ENCODE results near the gene A1BG.
"Not testable (repeated sequence)": the region's sequence is repeated elsewhere in the genome, so short reads cannot be mapped to it uniquely, and the experiment has no call there.

A1BG gene

GRCh38 chr19:58355215-58355796 is 2.0 kb upstream of the A1BG start:
- Histone ChIP-seq H3K4me3 (ENCODE audit: extremely low read depth, insufficient read depth, low read length, poor library complexity, severe bottlenecking) (no peak overlapping the region), H3K27ac (ENCODE audit: low read depth, low read length, severe bottlenecking) (no peak overlapping the region), H3K9me3 (ENCODE audit: control insufficient read depth, low read length) (no peaks in the 10 kb centered on the region), H3K4me1 (ENCODE audit: control insufficient read depth, insufficient read depth, low read length, poor library complexity, severe bottlenecking) (no peaks in the 10 kb centered on the region), H3K36me3 (ENCODE audit: control insufficient read depth, insufficient read depth, low read length) (peaks cover 5% of the 10 kb centered on the region)
- WGBS, 2 experiments (ENCODE audit: insufficient coverage in 2 of 2) = 87 to 95% methylated on average over 8 to 10 of the region's 10 CpGs

DNA sequence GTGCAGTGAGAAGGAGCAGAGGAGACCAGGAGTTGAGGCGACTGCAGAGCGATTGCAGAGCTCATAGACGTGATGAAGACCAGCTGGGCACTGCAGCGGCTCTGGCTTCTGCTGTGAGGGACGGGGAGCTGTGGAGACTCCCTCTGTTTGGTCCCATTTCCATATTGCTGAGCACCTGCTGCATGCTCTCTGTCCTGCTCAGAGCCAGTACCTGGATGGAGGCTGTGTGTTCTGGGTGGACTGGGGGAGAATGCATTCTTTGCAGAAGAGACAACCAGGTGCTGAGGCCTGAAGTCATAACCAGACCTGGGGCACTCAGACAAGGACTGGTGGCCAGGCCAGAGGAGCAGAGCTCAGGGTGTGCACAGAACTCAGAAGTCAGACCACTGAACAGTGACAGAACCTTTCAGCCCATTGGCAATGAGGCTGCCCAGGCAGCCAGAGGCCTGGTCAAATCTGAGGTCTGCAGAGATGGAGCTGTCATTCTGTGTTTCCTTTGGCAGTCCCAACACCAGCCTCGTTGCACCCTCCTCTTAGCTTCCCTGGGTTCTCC is 1.3 kb upstream of the A1BG start:
- no peak overlapping the region for H3K4me3 ChIP-seq (ENCODE audit: extremely low read depth, insufficient read depth, low read length, poor library complexity, severe bottlenecking)
- H3K27ac ChIP-seq (ENCODE audit: low read depth, low read length, severe bottlenecking) = no peak overlapping the region
- no peaks in the 10 kb centered on the region for H3K9me3 ChIP-seq (ENCODE audit: control insufficient read depth, low read length)
- H3K36me3 ChIP-seq (ENCODE audit: control insufficient read depth, insufficient read depth, low read length) = peaks cover 5% of the 10 kb centered on the region
- WGBS, 2 experiments (ENCODE audit: insufficient coverage in 2 of 2) = 93% methylated on average over 6 of the region's 6 CpGs
- H3K4me1 ChIP-seq (ENCODE audit: control insufficient read depth, insufficient read depth, low read length, poor library complexity, severe bottlenecking) = no peaks in the 10 kb centered on the region

DNA sequence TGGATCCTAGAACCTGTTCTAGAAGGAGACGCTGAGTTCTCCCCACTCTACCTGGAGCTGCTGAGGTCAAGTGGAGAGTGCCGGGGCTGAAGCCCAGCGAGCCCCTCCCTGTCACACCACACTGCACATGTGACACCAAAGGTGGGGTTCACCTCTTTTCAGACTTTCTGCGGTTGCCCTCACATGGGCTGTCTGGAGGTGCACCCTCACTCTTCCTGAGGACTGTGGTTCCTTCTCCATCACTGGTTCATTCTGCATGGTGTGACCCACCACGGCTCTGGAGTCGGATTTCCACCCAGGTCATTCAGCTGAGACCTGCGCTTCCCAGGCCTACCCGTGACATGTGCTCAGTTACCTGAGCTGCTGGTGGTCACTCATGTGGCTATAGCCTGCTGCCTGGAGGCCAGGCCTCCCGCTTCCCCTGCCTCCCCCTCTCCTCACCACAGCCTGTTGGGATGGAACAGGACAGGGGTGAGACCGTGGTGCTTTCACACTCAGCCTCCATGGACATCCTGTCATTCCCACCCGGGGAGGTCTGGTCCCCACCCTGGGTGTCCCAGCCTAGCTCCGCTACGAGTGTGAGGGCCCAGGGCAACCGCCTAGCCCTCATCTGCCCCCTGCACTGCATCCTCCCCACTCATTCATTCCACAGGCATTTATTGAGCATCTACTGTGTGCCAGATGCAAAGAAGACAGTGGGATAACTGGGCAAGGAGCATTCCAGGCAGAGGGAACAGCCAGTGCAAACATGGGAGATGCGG is 605 bp upstream of the A1BG start:
- WGBS, 2 experiments (ENCODE audit: insufficient coverage in 2 of 2) = 94 to 95% methylated on average over 12 to 13 of the region's 15 CpGs
- Histone ChIP-seq H3K4me1 (ENCODE audit: control insufficient read depth, insufficient read depth, low read length, poor library complexity, severe bottlenecking) (no peaks in the 10 kb centered on the region), H3K4me3 (ENCODE audit: extremely low read depth, insufficient read depth, low read length, poor library complexity, severe bottlenecking) (no peak overlapping the region), H3K9me3 (ENCODE audit: control insufficient read depth, low read length) (no peaks in the 10 kb centered on the region), H3K36me3 (ENCODE audit: control insufficient read depth, insufficient read depth, low read length) (peaks cover 5% of the 10 kb centered on the region), H3K27ac (ENCODE audit: low read depth, low read length, severe bottlenecking) (no peak overlapping the region)

GRCh38 chr19:58351990-58352755 is 1.1 kb downstream of the A1BG start:
- Histone ChIP-seq H3K36me3 (ENCODE audit: control insufficient read depth, insufficient read depth, low read length) (peaks cover 5% of the 10 kb centered on the region), H3K27ac (ENCODE audit: low read depth, low read length, severe bottlenecking) (no peak overlapping the region), H3K4me1 (ENCODE audit: control insufficient read depth, insufficient read depth, low read length, poor library complexity, severe bottlenecking) (no peaks in the 10 kb centered on the region), H3K4me3 (ENCODE audit: extremely low read depth, insufficient read depth, low read length, poor library complexity, severe bottlenecking) (no peak overlapping the region), H3K9me3 (ENCODE audit: control insufficient read depth, low read length) (no peaks in the 10 kb centered on the region)
- WGBS, 2 experiments (ENCODE audit: insufficient coverage in 2 of 2) = 89 to 90% methylated on average over 18 to 20 of the region's 23 CpGs

DNA sequence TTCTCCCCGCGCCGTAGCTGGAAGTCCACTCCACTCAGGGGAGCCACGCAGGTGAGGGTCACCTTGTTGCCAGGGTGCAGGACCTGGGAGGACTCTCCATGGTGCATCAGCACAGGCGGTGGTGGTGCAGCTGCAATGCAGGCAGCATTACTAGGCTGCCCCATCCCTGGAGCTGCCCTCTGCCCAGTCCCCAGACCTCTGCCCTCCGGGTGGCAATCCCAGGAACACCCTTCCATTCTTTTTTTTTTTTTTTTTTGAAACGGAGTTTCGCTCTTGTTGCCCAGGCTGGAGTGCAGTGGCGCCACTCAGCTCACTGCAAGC is 1.8 kb downstream of the A1BG start:
- Histone ChIP-seq H3K36me3 (ENCODE audit: control insufficient read depth, insufficient read depth, low read length) (peaks cover 5% of the 10 kb centered on the region), H3K27ac (ENCODE audit: low read depth, low read length, severe bottlenecking) (no peak overlapping the region), H3K4me1 (ENCODE audit: control insufficient read depth, insufficient read depth, low read length, poor library complexity, severe bottlenecking) (no peaks in the 10 kb centered on the region), H3K4me3 (ENCODE audit: extremely low read depth, insufficient read depth, low read length, poor library complexity, severe bottlenecking) (no peak overlapping the region), H3K9me3 (ENCODE audit: control insufficient read depth, low read length) (no peaks in the 10 kb centered on the region)
- 94 to 99% methylated on average over 7 of the region's 9 CpGs for WGBS, 2 experiments (ENCODE audit: insufficient coverage in 2 of 2)

GRCh38 chr19:58350871-58351557 is 2.3 kb downstream of the A1BG start:
- Histone ChIP-seq H3K9me3 (ENCODE audit: control insufficient read depth, low read length) (no peaks in the 10 kb centered on the region), H3K27ac (ENCODE audit: low read depth, low read length, severe bottlenecking) (no peak overlapping the region), H3K36me3 (ENCODE audit: control insufficient read depth, insufficient read depth, low read length) (peaks cover 5% of the 10 kb centered on the region), H3K4me3 (ENCODE audit: extremely low read depth, insufficient read depth, low read length, poor library complexity, severe bottlenecking) (no peak overlapping the region), H3K4me1 (ENCODE audit: control insufficient read depth, insufficient read depth, low read length, poor library complexity, severe bottlenecking) (no peaks in the 10 kb centered on the region)
- 95% methylated on average over 29 to 33 of the region's 34 CpGs for WGBS, 2 experiments (ENCODE audit: insufficient coverage in 2 of 2)

GRCh38 chr19:58350001-58350861 is 3.1 kb downstream of the A1BG start:
- Histone ChIP-seq H3K4me1 (ENCODE audit: control insufficient read depth, insufficient read depth, low read length, poor library complexity, severe bottlenecking) (no peaks in the 10 kb centered on the region), H3K36me3 (ENCODE audit: control insufficient read depth, insufficient read depth, low read length) (peaks cover 5% of the 10 kb centered on the region), H3K27ac (ENCODE audit: low read depth, low read length, severe bottlenecking) (no peak overlapping the region), H3K4me3 (ENCODE audit: extremely low read depth, insufficient read depth, low read length, poor library complexity, severe bottlenecking) (no peak overlapping the region), H3K9me3 (ENCODE audit: control insufficient read depth, low read length) (no peaks in the 10 kb centered on the region)
- 94 to 97% methylated on average over 82 to 84 of the region's 84 CpGs for WGBS, 2 experiments (ENCODE audit: insufficient coverage in 2 of 2)

- Histone ChIP-seq H3K4me1 (ENCODE audit: control insufficient read depth, insufficient read depth, low read length, poor library complexity, severe bottlenecking) (no peaks in the 10 kb centered on the region), H3K9me3 (ENCODE audit: control insufficient read depth, low read length) (no peaks in the 10 kb centered on the region), H3K36me3 (ENCODE audit: control insufficient read depth, insufficient read depth, low read length) (peaks cover 5% of the 10 kb centered on the region), H3K4me3 (ENCODE audit: extremely low read depth, insufficient read depth, low read length, poor library complexity, severe bottlenecking) (no peak overlapping the region), H3K27ac (ENCODE audit: low read depth, low read length, severe bottlenecking) (no peak overlapping the region)
- 94 to 96% methylated on average over 7 to 8 of the region's 8 CpGs for WGBS, 2 experiments (ENCODE audit: insufficient coverage in 2 of 2)
Measured at GRCh38 chr19:58349590-58349989, 3.7 kb downstream of the A1BG start.

DNA sequence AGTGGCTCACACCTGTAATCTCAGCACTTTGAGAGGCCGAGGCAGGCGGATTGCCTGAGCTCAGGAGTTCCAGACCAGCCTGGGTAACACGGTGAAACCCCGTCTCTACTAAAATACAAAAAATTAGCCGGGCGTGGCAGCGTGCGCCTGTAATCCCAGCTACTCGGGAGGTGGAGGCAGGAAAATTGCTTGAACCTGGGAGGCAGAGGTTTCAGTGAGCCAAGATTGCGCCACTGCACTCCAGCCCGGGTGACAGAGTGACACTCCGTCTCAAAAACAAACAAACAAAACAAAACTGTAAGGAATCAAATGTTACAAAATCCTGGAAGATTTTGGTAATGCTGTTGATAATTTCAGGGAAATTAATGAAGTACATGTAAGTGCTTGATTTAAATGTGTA is 5.2 kb downstream of the A1BG start:
- H3K4me3 ChIP-seq (ENCODE audit: extremely low read depth, insufficient read depth, low read length, poor library complexity, severe bottlenecking) = peak overlapping the region; percentile 71
- not testable (repeated sequence) for H3K9me3 ChIP-seq (ENCODE audit: control insufficient read depth, low read length); H3K36me3 ChIP-seq (ENCODE audit: control insufficient read depth, insufficient read depth, low read length); H3K4me1 ChIP-seq (ENCODE audit: control insufficient read depth, insufficient read depth, low read length, poor library complexity, severe bottlenecking); H3K27ac ChIP-seq (ENCODE audit: low read depth, low read length, severe bottlenecking)
- 5 to 16% methylated on average over 6 of the region's 12 CpGs for WGBS, 2 experiments (ENCODE audit: insufficient coverage in 2 of 2)
